Astrocyte of the spinal cord (primary cell): ENCODE measurements around the gene BRD4.

ENCODE experiments used
- DNase-seq: peaks from one replicate; pipeline ENCODE4 v3.0.0; 2011; ENCODE audit warnings: low read depth, low spot score
- H3K4me3 ChIP-seq: 2 replicates; pipeline ENCODE4 v1.5.1; 2011; ENCODE audit warnings: low read depth, mild to moderate bottlenecking, low read length, moderate library complexity
- in situ Hi-C: cut with HindIII; loops from 2 replicates; pipeline ENCODE4 v1.10.0; 2017; ENCODE audit warnings: low sequenced_read_pairs
- TF ChIP-seq, protein P1 (sequence below): IDR thresholded peaks from 2 replicates; pipeline ENCODE4 v1.5.1; 2012; ENCODE audit warnings: low read depth, mild to moderate bottlenecking, low read length, inconsistent platforms

Gene BRD4

DNA sequence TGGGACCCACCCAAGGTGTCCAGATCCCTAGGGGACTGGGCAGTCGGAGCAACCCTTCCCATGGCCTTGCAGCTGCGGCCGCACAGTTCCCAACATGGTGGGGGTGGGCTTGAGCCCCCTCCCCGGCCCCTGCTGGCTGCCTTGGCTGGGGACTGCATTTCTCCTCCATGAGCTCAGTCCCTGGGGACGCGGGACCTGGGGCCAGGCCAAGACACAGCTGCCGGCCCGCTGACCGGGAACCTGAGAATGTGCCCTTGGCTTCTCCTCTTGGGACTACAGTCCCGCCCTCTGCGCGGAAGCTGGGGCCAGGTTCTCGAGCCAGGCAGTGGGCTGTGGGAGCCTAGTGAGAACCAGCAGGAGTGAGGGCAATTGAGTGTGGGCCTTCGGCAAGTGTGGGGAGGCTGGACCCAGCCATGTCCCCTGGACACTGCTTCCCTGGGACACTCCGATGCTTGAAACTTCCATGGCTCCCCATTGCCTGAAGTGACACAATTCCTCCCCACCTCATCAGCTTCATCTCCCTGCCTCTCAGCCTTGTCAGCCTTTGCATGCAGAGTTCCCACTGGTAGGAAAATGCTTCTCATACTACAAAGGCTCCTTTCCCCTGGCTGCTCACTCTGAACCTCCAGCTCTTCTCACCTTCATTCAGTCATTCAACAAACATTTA lies 118.5 kb downstream of the BRD4 start:
- in situ Hi-C loops = no loop called here
- H3K4me3 ChIP-seq = no peak overlapping the region
- TF ChIP-seq, protein P1, sequence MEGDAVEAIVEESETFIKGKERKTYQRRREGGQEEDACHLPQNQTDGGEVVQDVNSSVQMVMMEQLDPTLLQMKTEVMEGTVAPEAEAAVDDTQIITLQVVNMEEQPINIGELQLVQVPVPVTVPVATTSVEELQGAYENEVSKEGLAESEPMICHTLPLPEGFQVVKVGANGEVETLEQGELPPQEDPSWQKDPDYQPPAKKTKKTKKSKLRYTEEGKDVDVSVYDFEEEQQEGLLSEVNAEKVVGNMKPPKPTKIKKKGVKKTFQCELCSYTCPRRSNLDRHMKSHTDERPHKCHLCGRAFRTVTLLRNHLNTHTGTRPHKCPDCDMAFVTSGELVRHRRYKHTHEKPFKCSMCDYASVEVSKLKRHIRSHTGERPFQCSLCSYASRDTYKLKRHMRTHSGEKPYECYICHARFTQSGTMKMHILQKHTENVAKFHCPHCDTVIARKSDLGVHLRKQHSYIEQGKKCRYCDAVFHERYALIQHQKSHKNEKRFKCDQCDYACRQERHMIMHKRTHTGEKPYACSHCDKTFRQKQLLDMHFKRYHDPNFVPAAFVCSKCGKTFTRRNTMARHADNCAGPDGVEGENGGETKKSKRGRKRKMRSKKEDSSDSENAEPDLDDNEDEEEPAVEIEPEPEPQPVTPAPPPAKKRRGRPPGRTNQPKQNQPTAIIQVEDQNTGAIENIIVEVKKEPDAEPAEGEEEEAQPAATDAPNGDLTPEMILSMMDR = no peak
- DNase-seq = no peak

- in situ Hi-C loops = no loop called here
- no peak overlapping the region for H3K4me3 ChIP-seq
- TF ChIP-seq, protein P1 = no peak
- DNase-seq = no peak
These were observed 119.6 kb downstream of the BRD4 start for GRCh38 chr19:15212711-15213110.

DNA sequence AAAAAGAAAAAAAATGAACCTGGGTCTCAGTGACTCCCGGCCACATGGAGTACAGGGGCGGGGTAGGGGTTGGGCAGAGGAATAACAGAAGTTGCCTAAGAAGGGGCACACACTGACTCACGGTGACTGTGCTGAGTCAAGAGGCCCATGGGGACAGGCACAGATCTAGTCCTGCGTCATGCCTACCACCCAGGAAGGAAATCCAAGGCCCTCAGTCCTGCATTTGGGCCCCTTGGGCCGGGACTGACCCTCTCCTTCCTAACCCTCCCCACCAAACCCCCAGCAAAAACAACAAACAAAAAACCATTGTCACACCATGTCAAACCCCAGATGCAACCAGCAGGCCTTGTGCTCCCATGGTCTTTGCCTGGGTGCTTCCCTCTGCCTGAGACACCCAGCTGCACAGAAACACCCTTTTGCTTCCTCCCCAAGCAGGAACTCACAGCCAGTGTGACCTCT lies 122.0 kb downstream of the BRD4 start:
- in situ Hi-C loops = no loop called here
- no peak for DNase-seq
- no peak overlapping the region for H3K4me3 ChIP-seq
- TF ChIP-seq, protein P1 = no peak

GRCh38 chr19:15201374-15202023 lies 130.8 kb downstream of the BRD4 start:
- TF ChIP-seq, protein P1 = no peak
- peak overlapping the region; percentile 33 for H3K4me3 ChIP-seq
- no peak for DNase-seq
- in situ Hi-C loops = no loop called here

DNA sequence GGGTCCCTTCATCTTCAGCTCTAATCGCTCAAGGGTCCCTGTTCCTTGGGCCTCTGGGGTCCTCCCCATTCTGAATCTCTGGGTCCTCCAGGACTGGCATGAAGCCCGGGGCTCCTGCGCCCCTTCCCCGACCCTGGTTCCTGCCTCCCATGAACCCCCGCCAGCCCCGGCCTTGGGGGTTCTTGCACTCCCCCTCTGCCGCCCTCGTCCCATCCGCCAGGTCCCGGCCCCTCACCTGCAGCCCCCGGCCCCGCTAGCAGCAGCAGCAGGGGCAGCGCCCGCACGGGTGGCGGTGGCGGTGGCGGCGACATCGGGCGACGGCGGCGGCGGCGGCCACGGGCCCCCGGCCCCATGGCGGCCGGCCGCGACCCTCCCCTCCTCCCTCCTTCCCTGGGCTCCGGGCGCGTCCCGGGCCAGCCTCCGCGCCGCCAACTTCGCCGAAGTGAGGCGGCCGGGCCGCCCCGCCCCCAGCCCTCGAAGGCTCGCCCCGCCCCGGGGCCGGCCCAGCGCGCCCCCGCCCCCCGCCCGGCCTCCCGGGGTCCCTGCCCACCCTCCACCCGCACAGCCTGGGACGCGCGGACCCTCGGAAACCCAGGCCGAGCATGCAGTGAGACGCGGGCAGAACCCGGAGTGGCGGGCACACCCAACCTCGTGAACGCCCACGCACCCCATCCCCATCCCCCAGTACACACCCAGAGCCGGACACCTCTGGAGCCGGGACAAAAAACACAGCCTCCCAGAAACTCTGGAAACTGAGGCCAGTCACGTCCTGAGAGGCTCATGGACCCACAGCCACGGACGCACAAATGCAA lies 131.6 kb downstream of the BRD4 start, which contains the start of gene NOTCH3:
NOTCH3 (minus strand) TSS at position 443 of the 812 bp plus-strand sequence; CDS start at position 353, 90 bp downstream.
- no peak for DNase-seq
- TF ChIP-seq, protein P1 = no peak
- peak within 1 kb of the TSS; percentile 60 for H3K4me3 ChIP-seq
- in situ Hi-C loops = no loop called here
